B cell (primary cell): ENCODE results near the gene ARAP1. TPM values are rescaled to one million over a fixed set of nuclear protein-coding genes. Genes with fewer than 3 reads are reported as not detected.

Source experiments
- ATAC-seq: fragments of 200-7000 bp; cut with Tn5 transposase; one replicate; pipeline ENCODE4 v1.10.0; 2021; ENCODE audit warnings: low read depth, mild to moderate bottlenecking, moderate number of reproducible peaks, moderate library complexity
- CTCF ChIA-PET: fragments of 350-600 bp; sonication (Branson Sonifier 250); formaldehyde crosslinking; loops from one replicate; lab custom pipeline; 2021; ENCODE audit warnings: antibody characterized with exemption, inconsistent platforms; lab: Charles Lee
- POLR2A ChIA-PET: fragments of 350-600 bp; sonication (Branson Sonifier 250); formaldehyde crosslinking; loops from one replicate; lab custom pipeline; 2021; ENCODE audit warnings: antibody characterized with exemption; lab: Charles Lee
- DNase-seq: peaks from one replicate; pipeline ENCODE4 v3.0.0; 2013
- H2AFZ ChIP-seq: 2 replicates; pipeline ENCODE4 v1.6.1; 2012; ENCODE audit warnings: mild to moderate bottlenecking, low read depth, low read length; ENCODE audit not compliant: insufficient read depth, poor library complexity, severe bottlenecking
- H3K27ac ChIP-seq, 2 donors: 1 replicate in 1 of 2; 2 replicates in 1 of 2; pipeline ENCODE4 v1.5.1; 2012 to 2013; ENCODE audit warnings: low read length in 2 of 2, mild to moderate bottlenecking in 2 of 2, moderate library complexity in 1 of 2
- H3K27me3 ChIP-seq, 4 experiments: fragments of 200-600 bp in 1 of 4; sonication (generic) in 1 of 4; replicated peaks in 1 of 4; 1 replicate in 2 of 4; 2 replicates in 2 of 4; pipeline versions ENCODE4 v1.6.1 to v1.7.0; 2013 to 2016; ENCODE audit warnings: low read length in 3 of 4, mild to moderate bottlenecking in 2 of 4, mixed read lengths in 1 of 4, moderate library complexity in 1 of 4; ENCODE audit not compliant: insufficient read depth in 4 of 4, control insufficient read depth in 3 of 4; ENCODE audit errors: control extremely low read depth in 1 of 4
- H3K36me3 ChIP-seq, 2 experiments: replicated peaks in 1 of 2; 1 replicate in 1 of 2; 2 replicates in 1 of 2; pipeline versions ENCODE4 v1.6.1 to v1.7.1; 2013; ENCODE audit warnings: low read length in 1 of 2; ENCODE audit not compliant: insufficient read depth in 2 of 2, control insufficient read depth in 1 of 2; ENCODE audit errors: control extremely low read depth in 1 of 2, extremely low read depth in 1 of 2
- H3K4me1 ChIP-seq, 2 donors: fragments of 200-600 bp in 1 of 2; sonication (generic) in 1 of 2; 1 replicate in 1 of 2; 2 replicates in 1 of 2; pipeline versions ENCODE4 v1.5.1 to v1.6.1; 2013 to 2017; ENCODE audit warnings: low read length in 2 of 2; ENCODE audit not compliant: control insufficient read depth in 2 of 2, insufficient read depth in 2 of 2
- H3K4me2 ChIP-seq: replicated peaks from 2 replicates; pipeline ENCODE3; 2012; ENCODE audit warnings: mild to moderate bottlenecking, low read depth, low read length; ENCODE audit not compliant: poor library complexity, severe bottlenecking
- H3K4me3 ChIP-seq, 5 experiments: fragments of 200-600 bp in 1 of 5; sonication (generic) in 1 of 5; 1 replicate in 3 of 5; 2 replicates in 2 of 5; pipeline versions ENCODE4 v1.5.1 to v1.7.0; 2011 to 2016; ENCODE audit warnings: low read length in 4 of 5, mild to moderate bottlenecking in 4 of 5, low read depth in 2 of 5, control low read depth in 1 of 5, moderate library complexity in 1 of 5; ENCODE audit not compliant: insufficient read depth in 1 of 5; ENCODE audit errors: control extremely low read depth in 1 of 5, extremely low read depth in 1 of 5
- H3K79me2 ChIP-seq: fragments of 200-600 bp; sonication (generic); one replicate; pipeline ENCODE4 v1.6.0; 2016; ENCODE audit warnings: low read length; ENCODE audit not compliant: control insufficient read depth, insufficient read depth
- H3K9ac ChIP-seq: fragments of 200-600 bp; sonication (generic); 2 replicates; pipeline ENCODE4 v1.6.1; 2017; ENCODE audit warnings: mild to moderate bottlenecking, low read length, moderate library complexity
- H3K9me3 ChIP-seq, 3 donors: one replicate each; pipeline versions ENCODE4 v1.6.1 to v1.7.1; 2013; ENCODE audit warnings: low read length in 2 of 3; ENCODE audit not compliant: control insufficient read depth in 2 of 3, insufficient read depth in 1 of 3; ENCODE audit errors: control extremely low read depth in 1 of 3
- H4K20me1 ChIP-seq: 2 replicates; pipeline ENCODE4 v1.6.0; 2012; ENCODE audit warnings: mild to moderate bottlenecking, low read length; ENCODE audit not compliant: insufficient read depth, control insufficient read depth, poor library complexity, severe bottlenecking
- H3K27ac Mint-ChIP-seq: one replicate; pipeline ENCODE4 v1.8.0; 2021; ENCODE audit warnings: mixed read lengths
- H3K27me3 Mint-ChIP-seq: one replicate; pipeline ENCODE4 v1.8.0; 2021; ENCODE audit warnings: mixed read lengths
- H3K4me1 Mint-ChIP-seq: one replicate; pipeline ENCODE4 v1.8.0; 2021; ENCODE audit warnings: mixed read lengths
- H3K4me3 Mint-ChIP-seq: one replicate; pipeline ENCODE4 v1.8.0; 2021; ENCODE audit warnings: mixed read lengths
- H3K9me3 Mint-ChIP-seq: one replicate; pipeline ENCODE4 v1.8.0; 2022; ENCODE audit warnings: mixed read lengths; ENCODE audit not compliant: insufficient read depth
- CTCF ChIP-seq: fragments of 200-600 bp; IDR thresholded peaks from one replicate; pipeline ENCODE4 v1.8.0; 2022; ENCODE audit warnings: antibody characterized with exemption, mild to moderate bottlenecking
- EZH2 ChIP-seq: IDR thresholded peaks from 2 replicates; pipeline ENCODE4 v1.6.1; 2012; ENCODE audit warnings: borderline replicate concordance, low read depth, mild to moderate bottlenecking, moderate library complexity, low read length; ENCODE audit not compliant: insufficient read depth, poor library complexity, severe bottlenecking
- WGBS: methylation state at CpG from one replicate; pipeline ENCODE4 v1.1.5; 2013; ENCODE audit warnings: missing lambda C conversion rate; ENCODE audit not compliant: insufficient coverage; 5-methylcytosine and 5-hydroxymethylcytosine counted together
- intact Hi-C: fragments of 100-400 bp; cut with micrococcal nuclease; formaldehyde crosslinking; loops from one replicate; pipeline ENCODE4 v1.10.0; 2022
- polyA plus RNA-seq: library from polyadenylated mRNA; depleted of rRNA; stranded (reverse); fragments of >200 nt; gene quantifications from 2 replicates; pipeline ENCODE4 v1.2.3, GENCODE V29; 2012
- total RNA-seq, 2 donors: library from RNA; stranded (reverse); fragments of 120-200 nt in 1 of 2; gene quantifications; 1 replicate in 1 of 2; 2 replicates in 1 of 2; pipeline versions ENCODE4 v1.2.3 to v1.2.4, GENCODE V29; 2013 to 2022

ARAP1 gene
- total and polyA plus RNA-seq, 2 donors (not counting 1 experiment from before 2014, with no cell fraction given), result 143 to 242 TPM

GRCh38 chr11:72776844-72777754, 24.9 kb upstream of the ARAP1 start:
- Histone ChIP-seq H3K9ac (no peak overlapping the region), H3K4me1 (peaks cover 19 to 20% of the 10 kb centered on the region in 2 donors), H4K20me1 (peaks cover 17% of the 10 kb centered on the region), H2AFZ (no peak overlapping the region), H3K27ac (no peak overlapping the region), H3K9me3 (no peaks in the 10 kb centered on the region), H3K36me3 (no peaks in the 10 kb centered on the region), H3K4me3 (no peak overlapping the region), H3K4me2 (no peak overlapping the region), H3K27me3 (no peaks in the 10 kb centered on the region), H3K79me2 (peaks cover 28% of the 10 kb centered on the region)
- Mint-ChIP-seq H3K27ac (no peak overlapping the region), H3K4me3 (no peak overlapping the region), H3K9me3 (no peaks in the 10 kb centered on the region), H3K4me1 (peaks cover 26% of the 10 kb centered on the region), H3K27me3 (no peaks in the 10 kb centered on the region)
- POLR2A ChIA-PET, result no interaction called here
- intact Hi-C loops, result no loop called here
- TF ChIP-seq EZH2, result no peak
- no peak for TF ChIP-seq CTCF
- CTCF ChIA-PET, result interaction anchor here (0.9 to 1.4 kb wide), 3 partner anchors 9 to 52 kb away, joined by 3 to 4 read pairs (median 3); no protein-coding TSS in a partner anchor
- ATAC-seq, result no peak
- 93% methylated on average over 6 of the region's 7 CpGs for WGBS
- DNase-seq, result no peak
